ENCODE measurements around the gene ZRSR2.

Gene ZRSR2

DNA sequence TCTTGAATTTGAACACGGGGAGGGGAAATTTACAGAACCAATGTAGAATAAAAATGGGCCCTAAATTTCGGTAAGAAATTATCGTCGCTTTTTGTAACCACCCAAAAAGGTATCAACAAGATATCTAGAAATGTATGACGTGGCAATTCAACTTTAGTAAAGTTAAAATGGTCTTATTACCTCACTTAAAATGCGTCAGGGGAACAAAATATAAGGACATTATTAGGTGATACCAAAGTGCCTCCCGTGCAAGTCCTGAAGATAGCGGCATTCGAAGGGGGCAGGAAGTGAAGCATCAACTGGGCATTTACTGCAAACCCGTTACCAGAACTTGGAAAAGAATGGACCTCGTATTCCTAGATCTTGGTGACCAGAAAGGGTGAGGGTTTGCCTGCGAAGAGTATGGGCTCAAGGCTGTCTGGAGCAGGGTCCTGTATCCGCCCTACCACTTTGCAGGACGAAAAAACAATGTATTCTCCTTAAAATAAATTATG, 63.3 kb downstream of the ZRSR2 start:
- no peak for FAIRE-seq

GRCh38 chrX:15854080-15854655, 63.9 kb downstream of the ZRSR2 start:
- no peak for FAIRE-seq

DNA sequence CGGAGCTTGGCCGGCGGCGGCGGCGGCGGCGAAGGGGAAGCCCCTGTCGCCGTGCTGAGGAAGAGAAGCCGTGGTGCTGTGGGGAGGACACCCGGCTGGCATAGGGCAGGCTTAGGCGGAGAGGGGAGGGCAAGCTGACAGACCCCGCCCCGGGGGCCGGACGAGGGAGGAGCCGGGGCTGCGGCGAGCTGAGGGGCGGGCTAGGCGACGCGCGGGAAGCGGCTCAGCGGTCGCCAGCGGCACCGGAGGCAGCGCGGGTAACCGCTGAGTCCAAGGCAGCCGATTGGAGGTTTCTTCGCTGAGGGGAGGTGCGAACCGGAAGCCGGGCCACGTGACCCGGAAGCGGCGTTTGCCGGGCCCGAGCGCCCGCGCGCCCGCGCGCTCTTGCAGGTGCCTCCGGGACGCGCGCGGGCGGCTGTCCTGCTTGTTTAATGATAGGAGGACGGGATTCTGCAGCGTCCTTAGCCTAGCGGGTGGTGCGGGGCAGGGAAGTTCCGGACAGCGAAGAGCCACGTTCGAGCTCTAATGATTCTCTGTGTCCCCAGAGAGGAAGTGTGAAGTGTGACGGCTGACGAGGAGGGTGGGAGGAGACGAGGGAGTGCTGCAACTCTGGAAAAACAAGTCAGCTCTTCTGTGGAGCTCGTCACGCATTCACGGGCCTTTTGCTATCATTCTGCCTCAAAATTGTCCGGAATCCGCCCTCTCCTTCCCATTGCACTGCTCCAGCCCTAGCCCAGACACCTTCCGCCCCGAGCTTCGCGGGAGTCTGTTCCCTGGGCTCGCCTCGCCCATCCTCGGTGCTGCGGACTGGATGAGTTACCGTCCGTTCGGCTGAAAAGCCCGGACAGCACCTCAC, 64.7 kb downstream of the ZRSR2 start, which contains the start of gene AP1S2:
Gene AP1S2 (minus strand): TSS at position 102 of the 856 bp plus-strand sequence. CDS start 2,289 bp downstream, outside the sequence.
- no peak for FAIRE-seq

- FAIRE-seq: peak; percentile 61
Observed at GRCh38 chrX:15855568-15856221, 65.4 kb downstream of the ZRSR2 start.

DNA sequence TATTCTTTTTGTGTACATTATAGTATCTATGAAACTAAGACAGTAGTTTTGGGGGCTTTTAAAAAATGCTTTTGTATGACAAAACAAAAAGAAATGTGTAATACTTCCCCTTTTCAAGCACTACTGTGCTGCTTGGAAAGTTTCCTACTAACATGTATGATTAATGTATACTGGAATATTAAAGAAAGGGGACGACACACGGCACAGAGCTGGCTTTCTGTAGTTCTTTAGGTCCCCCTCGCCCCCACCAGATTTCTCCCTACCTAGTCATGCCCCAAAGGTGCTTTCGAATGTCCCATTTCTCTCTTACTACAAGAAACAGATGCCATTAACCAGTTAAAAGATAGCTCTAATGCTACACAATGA, 65.9 kb downstream of the ZRSR2 start:
- no peak for FAIRE-seq

- no peak for FAIRE-seq
Observed at GRCh38 chrX:15856636-15857035, 66.4 kb downstream of the ZRSR2 start.

DNA sequence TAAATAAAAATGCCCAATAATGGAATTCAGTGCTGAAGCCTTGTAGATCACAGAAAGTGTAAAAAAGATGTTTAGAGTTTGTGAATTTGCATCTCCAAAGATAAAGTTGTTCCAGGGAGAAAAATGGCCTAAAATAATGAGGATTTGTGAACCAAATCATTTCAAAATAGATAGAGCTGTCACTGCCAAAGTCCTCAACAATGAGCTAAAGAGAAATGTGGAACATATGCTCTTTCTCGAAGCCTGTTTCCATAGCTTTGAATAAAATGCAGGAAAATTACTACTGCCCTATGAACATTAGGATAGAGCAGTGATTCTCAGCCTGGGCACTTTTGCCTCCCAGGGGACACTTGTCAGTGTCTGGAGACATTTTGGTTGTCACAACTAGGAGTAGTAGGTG, 67.8 kb downstream of the ZRSR2 start:
- FAIRE-seq: no peak

- no peak for FAIRE-seq
Observed at GRCh38 chrX:15860921-15861320, 70.6 kb downstream of the ZRSR2 start.

GRCh38 chrX:15864023-15864422, 73.7 kb downstream of the ZRSR2 start:
- FAIRE-seq: no peak

DNA sequence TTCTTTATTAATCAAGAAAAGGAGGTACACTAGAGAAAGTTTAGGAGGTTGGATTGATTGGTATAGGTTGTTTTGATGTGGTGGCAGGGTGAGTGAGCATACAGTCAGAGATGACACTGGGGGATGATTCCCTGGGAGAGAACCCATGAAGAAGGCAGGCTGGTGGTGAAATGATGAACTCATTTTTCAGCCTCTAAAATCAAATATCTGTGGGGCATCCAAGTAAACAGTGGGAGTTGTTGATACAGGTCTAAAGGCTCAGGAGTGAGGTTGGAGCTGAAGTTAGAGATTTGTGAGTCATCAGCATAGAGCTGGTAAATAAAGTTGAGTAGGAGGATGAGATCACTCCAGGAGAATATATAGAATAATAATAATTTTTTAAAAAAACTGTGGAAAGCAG, 74.3 kb downstream of the ZRSR2 start:
- no peak for FAIRE-seq

DNA sequence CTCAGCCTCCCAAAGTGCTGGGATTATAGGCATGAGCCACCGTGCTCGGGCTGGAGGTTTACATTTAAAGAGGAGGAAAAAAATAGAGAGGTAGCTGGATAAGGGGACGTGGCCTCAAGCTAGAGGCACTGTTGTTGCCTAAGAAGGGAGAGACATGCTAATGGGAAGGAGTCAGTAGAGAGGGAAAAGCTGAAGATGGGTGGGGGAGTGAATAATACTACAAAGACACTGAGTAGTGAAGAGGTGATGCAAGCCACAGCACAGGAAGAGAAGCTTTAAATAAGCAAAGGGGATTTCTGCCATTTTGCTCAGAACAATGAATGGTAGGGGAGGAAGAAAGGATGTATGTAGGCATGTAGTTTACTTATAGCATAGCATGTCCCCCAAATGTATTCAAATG, 75.9 kb downstream of the ZRSR2 start:
- no peak for FAIRE-seq

- FAIRE-seq: no peak
Observed at GRCh38 chrX:15869695-15870094, 79.4 kb downstream of the ZRSR2 start.

GRCh38 chrX:15870310-15870709, 80.0 kb downstream of the ZRSR2 start:
- no peak for FAIRE-seq

Measured in colon (tissue), 2 donors.